Vagina (tissue), 2 donors: ENCODE results near the gene NELL1. TPM values are rescaled to one million over a fixed set of nuclear protein-coding genes. Genes with fewer than 3 reads are reported as not detected.

Experiments used
- DNase-seq, 2 donors: peaks; one replicate each; pipeline ENCODE4 v3.0.0-alpha.2; 2017; ENCODE audit errors: extremely low spot score in 2 of 2
- H3K27ac ChIP-seq: fragments of 200-600 bp; sonication (generic); one replicate; pipeline ENCODE4 v1.5.1; 2019
- H3K27me3 ChIP-seq: fragments of 200-600 bp; sonication (generic); one replicate; pipeline ENCODE4 v1.5.1; 2019
- H3K36me3 ChIP-seq, 2 donors: fragments of 200-600 bp; sonication (generic); one replicate each; pipeline ENCODE4 v1.5.1; 2017 to 2019
- H3K4me1 ChIP-seq: fragments of 200-600 bp; sonication (generic); one replicate; pipeline ENCODE4 v1.5.1; 2019
- H3K4me3 ChIP-seq, 2 donors: fragments of 200-600 bp; sonication (generic); 1 replicate in 1 of 2; 2 replicates in 1 of 2; pipeline ENCODE4 v1.5.1; 2016 to 2019
- H3K9me3 ChIP-seq: fragments of 200-600 bp; sonication (generic); one replicate; pipeline ENCODE4 v1.5.1; 2019
- POLR2A ChIP-seq, 2 donors: fragments of 450-650 bp; IDR thresholded peaks; one replicate each; pipeline ENCODE4 v1.6.1; 2017; ENCODE audit warnings: antibody characterized with exemption in 2 of 2, mild to moderate bottlenecking in 2 of 2, moderate library complexity in 2 of 2
- POLR2AphosphoS5 ChIP-seq, 2 donors: sonication (generic); formaldehyde crosslinking; IDR thresholded peaks; one replicate each; pipeline ENCODE4 v1.9.0; 2017; ENCODE audit warnings: antibody characterized with exemption in 2 of 2, mild to moderate bottlenecking in 2 of 2, low read depth in 1 of 2; ENCODE audit not compliant: insufficient read depth in 1 of 2
- intact Hi-C: fragments of 100-400 bp; cut with DNase I; formaldehyde crosslinking; loops from one replicate; pipeline ENCODE4 v1.15.1; 2023
- total RNA-seq: library from RNA; depleted of rRNA; stranded (reverse); fragments of >200 nt; gene quantifications from one replicate; pipeline ENCODE4 v1.2.3, GENCODE V29; 2016
- TF ChIP-seq, protein P1 (sequence below), 3 experiments: fragments of 450-650 bp in 2 of 3; fragments of 200-600 bp in 1 of 3; sonication (generic) in 1 of 3; IDR thresholded peaks; one replicate each; pipeline ENCODE4 v1.5.1; 2017 to 2019; ENCODE audit warnings: antibody characterized with exemption in 3 of 3, mild to moderate bottlenecking in 2 of 3, moderate library complexity in 2 of 3

NELL1 gene
- total RNA-seq, 1 donor from 2014 or later: 0.49 TPM

DNA sequence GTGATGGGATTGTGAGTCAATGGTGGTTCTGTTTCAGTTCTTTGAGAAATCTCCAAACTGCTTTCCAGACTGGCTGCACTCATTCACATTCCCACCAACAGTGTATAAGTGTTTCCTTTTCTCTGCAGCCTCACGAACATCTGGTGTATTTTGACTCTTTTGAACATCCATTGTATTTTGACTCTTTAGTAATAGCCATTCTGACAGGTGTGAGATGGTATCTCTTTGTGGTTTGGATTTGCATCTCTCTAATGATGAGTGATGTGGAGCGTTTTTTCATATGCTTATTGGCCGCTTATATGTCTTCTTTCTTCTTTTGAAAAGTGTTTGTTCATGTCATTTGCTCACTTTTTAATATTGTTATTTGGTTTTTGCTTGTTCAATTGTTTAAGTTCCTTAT, 19.4 kb downstream of the NELL1 start:
- intact Hi-C loops: no loop called here
- no peaks in the 10 kb centered on the region for H3K27me3 ChIP-seq
- no peak overlapping the region for H3K27ac ChIP-seq
- no peaks in the 10 kb centered on the region for H3K9me3 ChIP-seq
- TF ChIP-seq, protein P1, sequence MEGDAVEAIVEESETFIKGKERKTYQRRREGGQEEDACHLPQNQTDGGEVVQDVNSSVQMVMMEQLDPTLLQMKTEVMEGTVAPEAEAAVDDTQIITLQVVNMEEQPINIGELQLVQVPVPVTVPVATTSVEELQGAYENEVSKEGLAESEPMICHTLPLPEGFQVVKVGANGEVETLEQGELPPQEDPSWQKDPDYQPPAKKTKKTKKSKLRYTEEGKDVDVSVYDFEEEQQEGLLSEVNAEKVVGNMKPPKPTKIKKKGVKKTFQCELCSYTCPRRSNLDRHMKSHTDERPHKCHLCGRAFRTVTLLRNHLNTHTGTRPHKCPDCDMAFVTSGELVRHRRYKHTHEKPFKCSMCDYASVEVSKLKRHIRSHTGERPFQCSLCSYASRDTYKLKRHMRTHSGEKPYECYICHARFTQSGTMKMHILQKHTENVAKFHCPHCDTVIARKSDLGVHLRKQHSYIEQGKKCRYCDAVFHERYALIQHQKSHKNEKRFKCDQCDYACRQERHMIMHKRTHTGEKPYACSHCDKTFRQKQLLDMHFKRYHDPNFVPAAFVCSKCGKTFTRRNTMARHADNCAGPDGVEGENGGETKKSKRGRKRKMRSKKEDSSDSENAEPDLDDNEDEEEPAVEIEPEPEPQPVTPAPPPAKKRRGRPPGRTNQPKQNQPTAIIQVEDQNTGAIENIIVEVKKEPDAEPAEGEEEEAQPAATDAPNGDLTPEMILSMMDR (IDR thresholded peaks at IDR 0.05): no peak
- TF ChIP-seq POLR2A (IDR thresholded peaks at IDR 0.05): no peak
- TF ChIP-seq POLR2AphosphoS5 (IDR thresholded peaks at IDR 0.05; ENCODE audit: insufficient read depth in 1 of 2, low read depth in 1 of 2): no peak
- H3K36me3 ChIP-seq: no peaks in the 10 kb centered on the region
- H3K4me1 ChIP-seq: no peaks in the 10 kb centered on the region
- DNase-seq: no peak
- no peak overlapping the region for H3K4me3 ChIP-seq

DNA sequence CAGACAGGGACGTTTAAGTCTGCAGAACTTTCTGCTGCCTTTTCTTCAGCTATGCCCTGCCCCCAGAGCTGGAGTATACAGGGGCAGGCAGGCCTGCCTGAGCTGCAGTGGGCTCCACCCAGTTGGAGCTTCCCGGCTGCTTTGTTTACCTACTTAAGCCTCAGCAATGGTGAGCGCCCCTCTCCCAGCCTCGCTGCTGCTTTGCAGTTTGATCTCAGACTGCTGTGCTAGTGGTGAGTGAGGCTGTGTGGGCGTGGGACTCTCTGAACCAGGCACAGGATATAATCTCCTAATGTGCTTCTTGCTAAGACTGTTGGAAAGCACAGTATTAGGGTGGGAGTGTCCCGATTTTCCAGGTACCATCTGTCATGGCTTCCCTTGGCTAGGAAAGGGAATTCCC, 38.5 kb downstream of the NELL1 start:
- Histone ChIP-seq H3K27ac (no peak overlapping the region), H3K27me3 (no peaks in the 10 kb centered on the region), H3K36me3 (no peaks in the 10 kb centered on the region), H3K4me3 (no peak overlapping the region), H3K9me3 (no peaks in the 10 kb centered on the region), H3K4me1 (no peaks in the 10 kb centered on the region)
- intact Hi-C loops: no loop called here
- TF ChIP-seq POLR2AphosphoS5 (IDR thresholded peaks at IDR 0.05; ENCODE audit: insufficient read depth in 1 of 2, low read depth in 1 of 2): no peak
- no peak for TF ChIP-seq POLR2A (IDR thresholded peaks at IDR 0.05)
- TF ChIP-seq, protein P1 (IDR thresholded peaks at IDR 0.05): no peak
- no peak for DNase-seq

DNA sequence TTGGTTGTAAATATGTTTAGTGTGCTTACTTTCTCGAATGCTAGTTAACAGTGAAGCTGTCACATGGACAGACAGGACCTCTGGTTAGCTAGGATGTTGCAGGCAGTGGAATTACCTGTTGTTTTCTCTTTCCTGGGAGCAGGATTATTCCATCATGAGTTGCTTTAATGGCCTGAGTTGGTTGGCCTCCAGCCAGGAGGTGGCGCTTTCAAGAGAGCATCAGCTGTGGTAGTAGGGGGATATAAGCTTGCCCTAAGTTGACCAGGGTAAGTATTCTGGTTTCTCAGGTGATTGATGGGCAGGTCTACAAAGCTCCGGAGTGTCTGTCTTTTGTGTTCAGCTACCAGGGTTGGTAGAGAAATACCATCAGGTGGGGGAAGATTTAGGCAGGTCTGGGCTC, 43.5 kb downstream of the NELL1 start:
- no peaks in the 10 kb centered on the region for H3K4me1 ChIP-seq
- no peak overlapping the region for H3K27ac ChIP-seq
- no peaks in the 10 kb centered on the region for H3K9me3 ChIP-seq
- intact Hi-C loops: no loop called here
- no peak overlapping the region for H3K4me3 ChIP-seq
- H3K27me3 ChIP-seq: no peaks in the 10 kb centered on the region
- no peaks in the 10 kb centered on the region for H3K36me3 ChIP-seq
- TF ChIP-seq POLR2A (IDR thresholded peaks at IDR 0.05): no peak
- TF ChIP-seq, protein P1 (IDR thresholded peaks at IDR 0.05): no peak
- TF ChIP-seq POLR2AphosphoS5 (IDR thresholded peaks at IDR 0.05; ENCODE audit: insufficient read depth in 1 of 2, low read depth in 1 of 2): no peak
- no peak for DNase-seq

DNA sequence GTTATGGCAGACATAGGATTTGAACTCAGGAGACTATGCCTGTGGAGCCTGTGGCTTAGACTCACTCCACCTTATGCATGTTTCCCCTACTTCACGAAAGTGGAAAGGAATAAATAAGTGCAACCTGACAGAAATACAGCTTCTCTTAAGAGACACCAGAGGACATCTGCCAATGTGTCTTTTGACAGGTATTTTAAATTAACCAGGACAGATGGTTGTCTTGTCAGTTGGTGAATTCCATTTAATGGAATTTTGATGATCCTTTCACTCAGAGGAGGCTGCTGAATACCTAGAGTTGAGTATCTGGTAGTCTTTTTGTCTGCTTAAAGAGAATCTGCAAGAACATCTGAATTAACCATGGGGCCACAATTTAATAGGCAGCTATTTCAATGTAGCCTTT, 46.1 kb downstream of the NELL1 start:
- no peak for TF ChIP-seq POLR2AphosphoS5 (IDR thresholded peaks at IDR 0.05; ENCODE audit: insufficient read depth in 1 of 2, low read depth in 1 of 2)
- TF ChIP-seq, protein P1 (IDR thresholded peaks at IDR 0.05): no peak
- H3K4me1 ChIP-seq: no peaks in the 10 kb centered on the region
- H3K4me3 ChIP-seq: no peak overlapping the region
- no peaks in the 10 kb centered on the region for H3K36me3 ChIP-seq
- no peak overlapping the region for H3K27ac ChIP-seq
- no peaks in the 10 kb centered on the region for H3K9me3 ChIP-seq
- no peak for DNase-seq
- H3K27me3 ChIP-seq: no peaks in the 10 kb centered on the region
- intact Hi-C loops: no loop called here

DNA sequence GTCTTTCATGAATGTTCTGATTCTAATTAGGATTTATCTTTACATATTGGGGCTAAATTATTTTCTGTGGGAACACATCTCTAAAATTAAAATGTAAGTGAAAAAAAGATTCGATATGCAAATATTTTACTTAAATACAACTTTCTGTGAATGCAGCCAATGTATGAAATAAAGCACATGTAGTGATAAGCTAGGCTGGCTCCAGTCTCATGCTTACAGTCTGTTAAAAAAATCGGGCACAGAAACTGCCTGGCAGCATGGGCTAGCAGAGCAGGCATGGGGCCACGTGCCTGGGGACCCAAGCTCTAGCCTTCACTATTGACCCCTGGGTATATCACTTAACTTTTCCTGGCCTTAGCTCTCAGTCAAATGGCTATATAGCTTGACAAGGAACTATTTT, 46.5 kb downstream of the NELL1 start:
- H3K4me3 ChIP-seq: no peak overlapping the region
- H3K36me3 ChIP-seq: no peaks in the 10 kb centered on the region
- intact Hi-C loops: no loop called here
- no peaks in the 10 kb centered on the region for H3K4me1 ChIP-seq
- H3K27me3 ChIP-seq: no peaks in the 10 kb centered on the region
- no peaks in the 10 kb centered on the region for H3K9me3 ChIP-seq
- TF ChIP-seq, protein P1 (IDR thresholded peaks at IDR 0.05): no peak
- TF ChIP-seq POLR2A (IDR thresholded peaks at IDR 0.05) (no peak), POLR2AphosphoS5 (IDR thresholded peaks at IDR 0.05; ENCODE audit: insufficient read depth in 1 of 2, low read depth in 1 of 2) (no peak)
- no peak overlapping the region for H3K27ac ChIP-seq
- no peak for DNase-seq
